OCI-LY1 (cell line): ENCODE measurements around the gene AAR2.

Source experiments
- H2AFZ ChIP-seq: fragments of 200-600 bp; sonication (generic), shearing (Covaris generic); 2 replicates; pipeline ENCODE4 v1.6.0; 2014; ENCODE audit warnings: antibody characterized with exemption, mild to moderate bottlenecking, low read length
- H3F3A ChIP-seq: fragments of 200-600 bp; sonication (generic), shearing (Covaris generic); 2 replicates; pipeline ENCODE4 v1.6.0; 2014; ENCODE audit warnings: mild to moderate bottlenecking, antibody characterized with exemption, low read length, moderate library complexity; ENCODE audit not compliant: insufficient read depth
- H3K27ac ChIP-seq: fragments of 200-600 bp; sonication (generic); 2 replicates; pipeline ENCODE4 v1.5.1; 2014; ENCODE audit warnings: low read length, mixed run types, mild to moderate bottlenecking, low read depth; ENCODE audit not compliant: poor library complexity, severe bottlenecking
- H3K27me3 ChIP-seq: fragments of 200-600 bp; sonication (generic); 2 replicates; pipeline ENCODE4 v1.6.0; 2014; ENCODE audit warnings: antibody characterized with exemption, mild to moderate bottlenecking, low read length, moderate library complexity; ENCODE audit not compliant: insufficient read depth
- H3K36me3 ChIP-seq: fragments of 200-600 bp; sonication (generic); 2 replicates; pipeline ENCODE4 v1.6.1; 2014; ENCODE audit warnings: mild to moderate bottlenecking, antibody characterized with exemption, low read length, moderate library complexity, mixed read lengths; ENCODE audit not compliant: insufficient read depth
- H3K4me1 ChIP-seq: fragments of 200-600 bp; sonication (generic); 2 replicates; pipeline ENCODE4 v1.5.1; 2014; ENCODE audit warnings: mild to moderate bottlenecking, low read length, moderate library complexity; ENCODE audit not compliant: insufficient read depth, severe bottlenecking
- H3K4me2 ChIP-seq: fragments of 200-600 bp; sonication (generic), shearing (Covaris generic); 2 replicates; pipeline ENCODE4 v1.6.1; 2014; ENCODE audit warnings: low read length
- H3K4me3 ChIP-seq: fragments of 200-600 bp; sonication (generic); 2 replicates; pipeline ENCODE4 v1.5.1; 2014; ENCODE audit warnings: low read length, low read depth, mild to moderate bottlenecking, mixed read lengths; ENCODE audit not compliant: poor library complexity, severe bottlenecking
- H3K79me2 ChIP-seq: fragments of 200-600 bp; shearing (Covaris generic); 2 replicates; pipeline ENCODE4 v1.6.1; 2016; ENCODE audit warnings: mixed run types, low read length, mixed read lengths; ENCODE audit not compliant: insufficient read depth
- H3K9ac ChIP-seq: fragments of 200-600 bp; sonication (generic), shearing (Covaris generic); 2 replicates; pipeline ENCODE4 v1.6.1; 2014; ENCODE audit warnings: mild to moderate bottlenecking, low read length, mixed read lengths
- H3K9me2 ChIP-seq: fragments of 200-600 bp; sonication (generic), shearing (Covaris generic); 2 replicates; pipeline ENCODE4 v1.6.1; 2014; ENCODE audit warnings: low read depth, mild to moderate bottlenecking, low read length, mixed read lengths
- H3K9me3 ChIP-seq: fragments of 200-600 bp; shearing (Covaris generic); 2 replicates; pipeline ENCODE4 v1.6.1; 2014; ENCODE audit warnings: low read length, mixed read lengths
- H4K20me1 ChIP-seq: fragments of 200-600 bp; sonication (generic), shearing (Covaris generic); 2 replicates; pipeline ENCODE4 v1.6.0; 2016; ENCODE audit warnings: mild to moderate bottlenecking, low read length; ENCODE audit not compliant: insufficient read depth
- EZH2 ChIP-seq: fragments of 200-600 bp; sonication (generic), shearing (Covaris generic); IDR thresholded peaks from 2 replicates; pipeline ENCODE4 v1.8.0; 2017; ENCODE audit warnings: borderline replicate concordance, mixed run types, mild to moderate bottlenecking, antibody characterized with exemption, low read length, moderate library complexity, mixed read lengths
- TF ChIP-seq, protein P1 (sequence below): fragments of 200-600 bp; sonication (generic), shearing (Covaris generic); IDR thresholded peaks from 2 replicates; pipeline ENCODE4 v1.5.1; 2017; ENCODE audit warnings: mild to moderate bottlenecking, antibody characterized with exemption, low read length, moderate library complexity, mixed read lengths

AAR2 gene

GRCh38 chr20:36267605-36268381, 31.5 kb downstream of the AAR2 start:
- Histone ChIP-seq H3K9me2 (no peaks in the 10 kb centered on the region), H2AFZ (no peak overlapping the region), H3K4me1 (no peaks in the 10 kb centered on the region), H3K27ac (no peak overlapping the region), H3K36me3 (no peaks in the 10 kb centered on the region), H3K27me3 (peaks cover 6% of the 10 kb centered on the region; the same call in 1 of the 2 replicates), H3K9me3 (no peaks in the 10 kb centered on the region), H3F3A (no peaks in the 10 kb centered on the region), H4K20me1 (no peaks in the 10 kb centered on the region), H3K79me2 (no peaks in the 10 kb centered on the region), H3K9ac (no peak overlapping the region), H3K4me2 (no peak overlapping the region), H3K4me3 (no peak overlapping the region)
- TF ChIP-seq, protein P1, sequence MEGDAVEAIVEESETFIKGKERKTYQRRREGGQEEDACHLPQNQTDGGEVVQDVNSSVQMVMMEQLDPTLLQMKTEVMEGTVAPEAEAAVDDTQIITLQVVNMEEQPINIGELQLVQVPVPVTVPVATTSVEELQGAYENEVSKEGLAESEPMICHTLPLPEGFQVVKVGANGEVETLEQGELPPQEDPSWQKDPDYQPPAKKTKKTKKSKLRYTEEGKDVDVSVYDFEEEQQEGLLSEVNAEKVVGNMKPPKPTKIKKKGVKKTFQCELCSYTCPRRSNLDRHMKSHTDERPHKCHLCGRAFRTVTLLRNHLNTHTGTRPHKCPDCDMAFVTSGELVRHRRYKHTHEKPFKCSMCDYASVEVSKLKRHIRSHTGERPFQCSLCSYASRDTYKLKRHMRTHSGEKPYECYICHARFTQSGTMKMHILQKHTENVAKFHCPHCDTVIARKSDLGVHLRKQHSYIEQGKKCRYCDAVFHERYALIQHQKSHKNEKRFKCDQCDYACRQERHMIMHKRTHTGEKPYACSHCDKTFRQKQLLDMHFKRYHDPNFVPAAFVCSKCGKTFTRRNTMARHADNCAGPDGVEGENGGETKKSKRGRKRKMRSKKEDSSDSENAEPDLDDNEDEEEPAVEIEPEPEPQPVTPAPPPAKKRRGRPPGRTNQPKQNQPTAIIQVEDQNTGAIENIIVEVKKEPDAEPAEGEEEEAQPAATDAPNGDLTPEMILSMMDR, result no peak
- TF ChIP-seq EZH2, result no peak

DNA sequence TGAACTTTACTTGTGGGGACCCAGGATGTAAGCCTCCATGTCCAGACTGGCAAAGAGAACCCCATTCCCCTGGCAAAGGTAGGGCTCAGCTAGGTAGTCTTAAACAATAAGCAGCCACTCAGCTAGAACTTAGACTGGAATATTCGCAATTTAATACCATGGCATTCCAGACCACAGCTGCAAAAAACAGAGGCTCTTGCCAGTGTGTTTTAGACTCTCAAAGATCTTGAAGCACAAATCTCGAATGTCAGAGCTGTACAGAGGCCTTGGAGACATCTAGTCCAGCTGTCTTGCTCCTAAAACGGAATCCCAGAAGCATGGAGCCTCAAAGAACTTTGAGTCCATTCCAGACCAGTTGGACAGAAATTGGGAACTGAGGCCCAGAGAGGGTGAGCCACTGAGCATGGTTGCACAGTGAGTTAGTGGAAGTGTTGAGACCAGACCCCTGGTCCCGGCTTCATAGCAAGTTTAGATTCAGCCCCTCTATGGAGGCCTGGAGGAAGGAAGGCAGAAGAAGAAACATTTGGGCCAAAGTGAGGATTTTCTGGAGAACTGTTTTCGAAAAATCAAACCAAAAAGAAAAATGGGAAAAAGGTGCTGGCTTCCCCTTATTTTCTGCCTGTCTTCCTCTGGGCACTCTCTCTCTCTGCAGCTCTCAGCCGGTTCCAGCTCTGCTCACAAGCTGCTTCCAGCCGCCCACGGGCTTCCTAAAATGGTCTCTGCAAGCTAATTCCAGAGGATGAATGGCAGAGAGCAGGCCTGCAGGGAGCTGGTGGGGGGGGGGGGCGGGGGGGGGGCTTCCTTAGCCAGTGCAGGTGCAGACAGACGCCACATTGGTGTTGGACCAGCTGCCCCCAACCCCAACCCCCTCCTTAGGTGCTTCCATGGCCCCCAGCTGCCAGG, 32.4 kb downstream of the AAR2 start:
- Histone ChIP-seq H3K79me2 (no peaks in the 10 kb centered on the region), H3K9ac (no peak overlapping the region), H3K27me3 (peaks cover 6% of the 10 kb centered on the region; the same call in 1 of the 2 replicates), H3K9me3 (no peaks in the 10 kb centered on the region), H3K4me2 (no peak overlapping the region), H3K9me2 (no peaks in the 10 kb centered on the region), H3F3A (no peaks in the 10 kb centered on the region), H2AFZ (no peak overlapping the region), H3K36me3 (no peaks in the 10 kb centered on the region), H3K27ac (no peak overlapping the region), H3K4me3 (no peak overlapping the region), H4K20me1 (no peaks in the 10 kb centered on the region), H3K4me1 (no peaks in the 10 kb centered on the region)
- TF ChIP-seq, protein P1, result no peak

GRCh38 chr20:36269507-36269906, 33.2 kb downstream of the AAR2 start:
- Histone ChIP-seq H4K20me1 (no peaks in the 10 kb centered on the region), H3K9me2 (no peaks in the 10 kb centered on the region), H2AFZ (no peak overlapping the region), H3K36me3 (no peaks in the 10 kb centered on the region), H3K27me3 (peaks cover 6% of the 10 kb centered on the region; the same call in 1 of the 2 replicates), H3K4me3 (no peak overlapping the region), H3F3A (no peaks in the 10 kb centered on the region), H3K27ac (no peak overlapping the region), H3K79me2 (no peaks in the 10 kb centered on the region), H3K9ac (no peak overlapping the region), H3K4me1 (no peaks in the 10 kb centered on the region), H3K4me2 (no peak overlapping the region), H3K9me3 (no peaks in the 10 kb centered on the region)
- TF ChIP-seq, protein P1, result no peak
- no peak for TF ChIP-seq EZH2
